Progenitor cell of endocrine pancreas (in vitro differentiated cells): ENCODE measurements around the gene MYO9A. TPM values are rescaled to one million over a fixed set of nuclear protein-coding genes. Genes with fewer than 3 reads are reported as not detected.
"Not testable (repeated sequence)": the region's sequence is repeated elsewhere in the genome, so short reads cannot be mapped to it uniquely, and the experiment has no call there.

Experiments used
- DNase-seq: peaks from one replicate; pipeline ENCODE4 v3.0.0; 2021; ENCODE audit warnings: low spot score; ENCODE audit not compliant: unreplicated experiment
- H3K27ac Mint-ChIP-seq: 2 replicates; pipeline ENCODE4 v1.8.0; 2021; ENCODE audit warnings: mild to moderate bottlenecking, moderate library complexity, mixed read lengths
- H3K27me3 Mint-ChIP-seq: 2 replicates; pipeline ENCODE4 v1.8.0; 2021; ENCODE audit warnings: mixed read lengths
- H3K36me3 Mint-ChIP-seq: 2 replicates; pipeline ENCODE4 v1.8.0; 2022; ENCODE audit warnings: mixed read lengths; ENCODE audit not compliant: insufficient read depth
- H3K4me1 Mint-ChIP-seq: 2 replicates; pipeline ENCODE4 v1.8.0; 2021; ENCODE audit warnings: low read depth, mixed read lengths
- H3K4me3 Mint-ChIP-seq: 2 replicates; pipeline ENCODE4 v1.8.0; 2021; ENCODE audit warnings: low read depth, mild to moderate bottlenecking, moderate library complexity, mixed read lengths
- H3K9me3 Mint-ChIP-seq: 2 replicates; pipeline ENCODE4 v1.8.0; 2021; ENCODE audit warnings: low read depth, mixed read lengths
- CTCF ChIP-seq: fragments of 200-600 bp; sonication (generic); IDR thresholded peaks from one replicate; pipeline ENCODE4 v1.5.0; 2021; ENCODE audit warnings: antibody characterized with exemption, mild to moderate bottlenecking; ENCODE audit not compliant: unreplicated experiment
- total RNA-seq: library from RNA; stranded (reverse); gene quantifications from 2 replicates; pipeline ENCODE4 v1.2.1, GENCODE V29; 2021

The MYO9A gene
- total RNA-seq, 1 donor from 2014 or later: 32.0 TPM

GRCh38 chr15:71888797-71889196 lies 229.2 kb downstream of the MYO9A start:
- no peak for TF ChIP-seq CTCF
- no peaks in the 10 kb centered on the region for H3K9me3 Mint-ChIP-seq
- DNase-seq: no peak
- H3K27ac Mint-ChIP-seq: no peak overlapping the region
- H3K27me3 Mint-ChIP-seq: no peaks in the 10 kb centered on the region
- H3K4me3 Mint-ChIP-seq: no peak overlapping the region
- peaks cover 17% of the 10 kb centered on the region for H3K36me3 Mint-ChIP-seq
- H3K4me1 Mint-ChIP-seq: no peaks in the 10 kb centered on the region

DNA sequence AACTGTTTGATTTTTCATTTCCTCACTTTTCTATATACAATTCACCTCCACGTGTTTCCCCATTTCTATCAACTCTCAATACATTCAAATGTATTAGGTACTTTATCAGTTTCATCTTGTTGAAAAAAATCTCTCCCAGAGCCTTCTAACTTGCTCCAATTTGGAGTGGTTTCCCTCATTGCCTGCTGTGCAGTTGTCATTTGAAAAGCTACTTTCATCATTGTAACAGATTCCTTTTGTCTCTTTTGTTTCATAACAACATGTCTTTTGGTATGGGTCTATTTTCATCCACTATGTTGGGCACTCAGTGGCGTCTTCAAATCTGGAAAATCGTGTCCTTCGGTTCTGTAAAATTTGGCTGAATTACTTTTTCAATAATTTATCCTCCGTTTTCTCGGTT lies 232.6 kb downstream of the MYO9A start:
- Mint-ChIP-seq H3K27ac (no peak overlapping the region), H3K4me3 (no peak overlapping the region), H3K36me3 (peaks cover 10% of the 10 kb centered on the region), H3K4me1 (no peaks in the 10 kb centered on the region), H3K9me3 (no peaks in the 10 kb centered on the region), H3K27me3 (no peaks in the 10 kb centered on the region)
- no peak for TF ChIP-seq CTCF
- DNase-seq: no peak

DNA sequence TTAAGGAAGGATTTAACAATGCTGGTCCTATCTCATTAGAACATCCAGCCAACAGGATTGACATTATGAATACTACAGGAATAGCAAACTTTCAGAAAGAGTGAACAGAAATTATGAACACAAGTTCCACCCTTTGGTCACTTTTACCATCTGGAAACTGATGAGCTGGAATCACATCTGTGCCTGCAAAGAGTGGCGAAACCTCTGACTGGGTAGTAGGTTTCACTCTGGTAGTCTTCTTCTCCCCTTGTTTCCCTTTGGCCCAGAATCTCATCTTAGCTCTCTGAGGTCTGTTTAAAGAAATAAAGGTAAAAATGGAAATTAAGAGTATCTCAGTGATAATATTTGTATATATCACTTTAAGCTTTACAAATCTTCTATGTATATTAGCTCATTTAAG lies 234.5 kb downstream of the MYO9A start:
- Mint-ChIP-seq H3K27ac (no peak overlapping the region), H3K36me3 (peaks cover 11% of the 10 kb centered on the region), H3K27me3 (no peaks in the 10 kb centered on the region), H3K4me3 (no peak overlapping the region), H3K4me1 (no peaks in the 10 kb centered on the region), H3K9me3 (no peaks in the 10 kb centered on the region)
- no peak for DNase-seq
- no peak for TF ChIP-seq CTCF

DNA sequence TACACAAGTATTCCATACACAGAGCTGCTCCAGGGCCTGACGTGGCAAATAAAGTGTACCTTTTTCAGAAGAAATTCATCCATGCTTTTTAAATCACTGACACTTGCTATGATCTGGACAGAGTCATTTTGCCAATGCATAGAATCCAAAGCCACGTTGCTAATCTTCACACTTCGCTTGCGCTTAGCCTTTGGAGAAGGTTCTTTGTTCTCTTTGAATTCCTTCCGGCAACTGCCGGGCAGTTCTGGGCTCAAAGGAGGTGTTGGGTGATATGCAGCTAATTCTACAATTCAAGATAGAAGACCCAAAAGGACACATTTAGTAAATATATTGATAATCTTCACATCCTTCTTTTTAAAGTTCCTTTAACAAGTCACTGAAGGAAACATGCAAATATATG lies 237.7 kb downstream of the MYO9A start:
- Mint-ChIP-seq H3K36me3 (peaks cover 9% of the 10 kb centered on the region), H3K4me3 (no peak overlapping the region), H3K27me3 (no peaks in the 10 kb centered on the region), H3K9me3 (no peaks in the 10 kb centered on the region), H3K27ac (no peak overlapping the region), H3K4me1 (no peaks in the 10 kb centered on the region)
- no peak for DNase-seq
- no peak for TF ChIP-seq CTCF

GRCh38 chr15:71874245-71874644 lies 243.7 kb downstream of the MYO9A start:
- no peaks in the 10 kb centered on the region for H3K27me3 Mint-ChIP-seq
- no peaks in the 10 kb centered on the region for H3K4me1 Mint-ChIP-seq
- DNase-seq: no peak
- no peaks in the 10 kb centered on the region for H3K9me3 Mint-ChIP-seq
- TF ChIP-seq CTCF: no peak
- peaks cover 4% of the 10 kb centered on the region for H3K36me3 Mint-ChIP-seq
- no peak overlapping the region for H3K4me3 Mint-ChIP-seq
- H3K27ac Mint-ChIP-seq: no peak overlapping the region

GRCh38 chr15:71858232-71858631 lies 259.7 kb downstream of the MYO9A start:
- DNase-seq, H3K4me3 Mint-ChIP-seq, H3K9me3 Mint-ChIP-seq, H3K27ac Mint-ChIP-seq, H3K36me3 Mint-ChIP-seq, H3K27me3 Mint-ChIP-seq, H3K4me1 Mint-ChIP-seq: not testable (repeated sequence)
